HepG2 (cell line): ENCODE measurements around the gene C1QTNF5. TPM values are rescaled to one million over a fixed set of nuclear protein-coding genes. Genes with fewer than 3 reads are reported as not detected.
A peak's percentile ranks its signal among the peaks of the same experiment; 100 is the strongest.

Experiments
- ARID3A ChIP-seq: IDR thresholded peaks from 2 replicates; pipeline ENCODE4 v1.6.1; 2012; ENCODE audit warnings: low read depth, low read length, improper control_type of control experiment
- ARID5B ChIP-seq: IDR thresholded peaks from 2 replicates; pipeline ENCODE4 v1.4.0; 2020; ENCODE audit warnings: mild to moderate bottlenecking, missing genetic modification reagents
- CTCF ChIP-seq: sonication (generic); formaldehyde crosslinking; IDR thresholded peaks from 2 replicates; pipeline ENCODE4 v1.5.0; 2020; ENCODE audit warnings: mild to moderate bottlenecking, missing genetic modification reagents, moderate library complexity
- GABPB1 ChIP-seq: IDR thresholded peaks from 2 replicates; pipeline ENCODE4 v1.6.1; 2016; ENCODE audit warnings: mild to moderate bottlenecking, missing genetic modification reagents, moderate library complexity, missing compliant biosample characterization
- KDM6A ChIP-seq: IDR thresholded peaks from 2 replicates; pipeline ENCODE4 v1.6.1; 2016; ENCODE audit warnings: low read depth
- NFAT5 ChIP-seq: sonication (generic); formaldehyde crosslinking; IDR thresholded peaks from 2 replicates; pipeline ENCODE4 v1.4.0; 2020; ENCODE audit warnings: missing genetic modification reagents
- NFKBIZ ChIP-seq: IDR thresholded peaks from 2 replicates; pipeline ENCODE4 v1.6.1; 2018; ENCODE audit warnings: missing genetic modification reagents, missing compliant biosample characterization
- POLR2G ChIP-seq: fragments of 200-400 bp; formaldehyde crosslinking; IDR thresholded peaks from 2 replicates; pipeline ENCODE4 v1.6.1; 2018; ENCODE audit warnings: mild to moderate bottlenecking, low read depth, low read length, moderate library complexity
- RXRA ChIP-seq: sonication (generic); formaldehyde crosslinking; IDR thresholded peaks from 2 replicates; pipeline ENCODE4 v1.5.1; 2020; ENCODE audit warnings: missing genetic modification reagents
- SOX13 ChIP-seq, 3 experiments: fragments of 450-650 bp in 1 of 3; sonication (generic) in 1 of 3; formaldehyde crosslinking in 1 of 3; IDR thresholded peaks in 2 of 3; conservative IDR thresholded peaks in 1 of 3; 2 replicates each; pipeline versions ENCODE4 v1.5.0 to v1.6.1; 2016 to 2020; ENCODE audit warnings: antibody characterized with exemption in 1 of 3, mild to moderate bottlenecking in 1 of 3, missing compliant biosample characterization in 1 of 3, missing genetic modification reagents in 1 of 3, moderate library complexity in 1 of 3
- ZBTB21 ChIP-seq: sonication (generic); formaldehyde crosslinking; IDR thresholded peaks from 2 replicates; pipeline ENCODE4 v1.4.0; 2020; ENCODE audit warnings: missing genetic modification reagents
- ZNF513 ChIP-seq: sonication (generic); formaldehyde crosslinking; conservative IDR thresholded peaks from 2 replicates; pipeline ENCODE4 v1.5.0; 2020; ENCODE audit warnings: missing genetic modification reagents
- ZNF580 ChIP-seq: IDR thresholded peaks from 2 replicates; pipeline ENCODE4 v1.6.1; 2016; ENCODE audit warnings: low read depth, borderline replicate concordance
- polyA plus RNA-seq, 8 experiments: library from polyadenylated mRNA; depleted of rRNA in 3 of 8; stranded (reverse) in 7 of 8; unstranded in 1 of 8; fragments of >200 nt; fragmentation: Illumina TruSeq in 4 of 8; extraction: Trizol in 4 of 8; gene quantifications; 2 replicates each; pipeline versions ENCODE4 v1.2.1 to v1.2.3, GENCODE V29; 2011 to 2016; ENCODE audit warnings: low read depth in 4 of 8, missing spikeins in 1 of 8, mixed read lengths in 1 of 8; ENCODE audit not compliant: insufficient read depth in 1 of 8
- total RNA-seq, 5 experiments: library from RNA; depleted of rRNA; stranded (reverse); fragments of >200 nt; fragmentation: Illumina TruSeq; extraction: Trizol; gene quantifications; 2 replicates each; pipeline ENCODE4 v1.2.3, GENCODE V29; 2016; ENCODE audit warnings: low read depth in 1 of 5

The C1QTNF5 gene
- total and polyA plus RNA-seq, 2 of the 13 experiments (the other 11 are each of a cell fraction or from before 2014, with no cell fraction given): 0.86 to 1.2 TPM

GRCh38 chr11:119370486-119371046 is 29.9 kb upstream of the C1QTNF5 start (continued):
- TF ChIP-seq ARID5B (CRISPR knock-in tag): peak; percentile 65
- TF ChIP-seq SOX13 (IDR thresholded peaks at IDR 0.05): no peak
- TF ChIP-seq SOX13 (CRISPR knock-in tag; conservative IDR thresholded peaks at IDR 0.05 in 1 of 2, IDR thresholded peaks at IDR 0.05 in 1 of 2): 0 out of 4 replicates have a peak, but pooled peaks of 1 of the 2 experiments have one; percentile 12
- peak; percentile 85; the same call in 1 of the 2 replicates for TF ChIP-seq RXRA
- 0 out of 2 replicates have a peak, but pooled peaks have one; percentile 31 for TF ChIP-seq POLR2G
- TF ChIP-seq ZNF580 (CRISPR knock-in tag): no peak
- TF ChIP-seq NFKBIZ (CRISPR knock-in tag): 0 out of 2 replicates have a peak, but pooled peaks have one; percentile 42
- 0 out of 2 replicates have a peak, but pooled peaks have one; percentile 40 for TF ChIP-seq ZBTB21
- TF ChIP-seq GABPB1 (CRISPR knock-in tag): peak; percentile 73
- no peak for TF ChIP-seq ARID3A
- 0 out of 2 replicates have a peak, but pooled peaks have one; percentile 12 for TF ChIP-seq KDM6A
- TF ChIP-seq NFAT5 (CRISPR knock-in tag): no peak
- peak; percentile 46 for TF ChIP-seq CTCF (CRISPR knock-in tag)
- no peak for TF ChIP-seq ZNF513
